Ishikawa (cell line): ENCODE data around the gene CTNNA1.

Source experiments
- CEBPB ChIP-seq: IDR thresholded peaks from 2 replicates; pipeline ENCODE4 v1.6.1; 2012
- CREB1 ChIP-seq: IDR thresholded peaks from 2 replicates; pipeline ENCODE4 v1.6.1; 2012; ENCODE audit warnings: low read depth
- EGR1 ChIP-seq: IDR thresholded peaks from 2 replicates; pipeline ENCODE4 v1.6.1; 2012
- EP300 ChIP-seq: IDR thresholded peaks from 2 replicates; pipeline ENCODE4 v1.6.1; 2012; ENCODE audit warnings: borderline replicate concordance
- FOXM1 ChIP-seq: IDR thresholded peaks from 2 replicates; pipeline ENCODE4 v1.6.1; 2012; ENCODE audit warnings: low read depth, borderline replicate concordance
- NFIC ChIP-seq: IDR thresholded peaks from 2 replicates; pipeline ENCODE4 v1.6.1; 2012
- RAD21 ChIP-seq: IDR thresholded peaks from 2 replicates; pipeline ENCODE4 v1.6.1; 2012; ENCODE audit warnings: low read depth
- TAF1 ChIP-seq: IDR thresholded peaks from 2 replicates; pipeline ENCODE4 v1.6.1; 2012; ENCODE audit warnings: low read depth, mild to moderate bottlenecking
- TCF12 ChIP-seq: IDR thresholded peaks from 2 replicates; pipeline ENCODE4 v1.6.1; 2012; ENCODE audit warnings: low read depth
- TEAD4 ChIP-seq: IDR thresholded peaks from 2 replicates; pipeline ENCODE4 v1.6.1; 2012
- YY1 ChIP-seq: IDR thresholded peaks from 2 replicates; pipeline ENCODE4 v1.6.1; 2012; ENCODE audit warnings: low read depth
- ZBTB7A ChIP-seq: IDR thresholded peaks from 2 replicates; pipeline ENCODE4 v1.6.1; 2012; ENCODE audit warnings: low read depth
- TF ChIP-seq, protein P1 (sequence below): IDR thresholded peaks from 2 replicates; pipeline ENCODE4 v1.6.1; 2012; ENCODE audit warnings: low read depth, mild to moderate bottlenecking
- TF ChIP-seq, protein P2 (sequence below): IDR thresholded peaks from 2 replicates; pipeline ENCODE4 v1.6.1; 2012
- TF ChIP-seq, protein P3 (sequence below): IDR thresholded peaks from 2 replicates; pipeline ENCODE4 v1.6.1; 2012

Gene CTNNA1

DNA sequence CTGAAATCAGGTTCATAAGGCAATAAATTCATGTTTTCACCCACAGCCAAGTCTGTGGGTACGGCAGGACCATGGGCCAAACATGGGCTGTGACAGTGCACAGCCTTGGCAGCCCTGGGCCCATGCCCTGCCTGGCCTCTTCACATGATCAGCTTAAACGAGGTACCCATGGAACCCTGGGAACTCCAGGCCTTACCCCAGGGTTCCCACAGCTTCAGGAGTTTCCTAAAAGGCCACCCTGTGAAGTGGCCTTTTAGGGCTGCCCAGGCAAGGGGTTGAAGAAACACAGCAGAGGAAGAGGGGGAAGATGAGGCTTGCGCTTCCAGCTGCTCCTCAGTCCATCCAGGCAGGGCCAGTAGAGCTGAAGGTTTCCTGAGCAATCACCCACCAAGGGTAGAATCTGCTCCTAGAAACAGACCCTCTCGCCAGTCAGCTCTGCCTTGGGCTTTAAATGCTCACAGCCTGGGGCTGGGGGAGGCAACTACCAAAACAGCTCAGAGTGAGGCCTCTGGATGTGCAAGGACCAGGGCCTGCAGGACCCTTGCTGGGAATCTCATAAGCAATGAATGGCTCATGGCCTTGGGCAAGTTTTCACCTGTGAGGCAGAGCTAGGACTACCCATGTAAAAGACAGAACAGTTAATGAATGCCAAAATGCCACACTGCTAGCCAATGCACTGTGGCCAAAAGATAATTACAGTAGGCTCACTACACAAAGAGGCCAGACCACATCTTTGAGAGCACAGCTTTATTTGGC is 201.2 kb downstream of the CTNNA1 start:
- TF ChIP-seq, protein P1, sequence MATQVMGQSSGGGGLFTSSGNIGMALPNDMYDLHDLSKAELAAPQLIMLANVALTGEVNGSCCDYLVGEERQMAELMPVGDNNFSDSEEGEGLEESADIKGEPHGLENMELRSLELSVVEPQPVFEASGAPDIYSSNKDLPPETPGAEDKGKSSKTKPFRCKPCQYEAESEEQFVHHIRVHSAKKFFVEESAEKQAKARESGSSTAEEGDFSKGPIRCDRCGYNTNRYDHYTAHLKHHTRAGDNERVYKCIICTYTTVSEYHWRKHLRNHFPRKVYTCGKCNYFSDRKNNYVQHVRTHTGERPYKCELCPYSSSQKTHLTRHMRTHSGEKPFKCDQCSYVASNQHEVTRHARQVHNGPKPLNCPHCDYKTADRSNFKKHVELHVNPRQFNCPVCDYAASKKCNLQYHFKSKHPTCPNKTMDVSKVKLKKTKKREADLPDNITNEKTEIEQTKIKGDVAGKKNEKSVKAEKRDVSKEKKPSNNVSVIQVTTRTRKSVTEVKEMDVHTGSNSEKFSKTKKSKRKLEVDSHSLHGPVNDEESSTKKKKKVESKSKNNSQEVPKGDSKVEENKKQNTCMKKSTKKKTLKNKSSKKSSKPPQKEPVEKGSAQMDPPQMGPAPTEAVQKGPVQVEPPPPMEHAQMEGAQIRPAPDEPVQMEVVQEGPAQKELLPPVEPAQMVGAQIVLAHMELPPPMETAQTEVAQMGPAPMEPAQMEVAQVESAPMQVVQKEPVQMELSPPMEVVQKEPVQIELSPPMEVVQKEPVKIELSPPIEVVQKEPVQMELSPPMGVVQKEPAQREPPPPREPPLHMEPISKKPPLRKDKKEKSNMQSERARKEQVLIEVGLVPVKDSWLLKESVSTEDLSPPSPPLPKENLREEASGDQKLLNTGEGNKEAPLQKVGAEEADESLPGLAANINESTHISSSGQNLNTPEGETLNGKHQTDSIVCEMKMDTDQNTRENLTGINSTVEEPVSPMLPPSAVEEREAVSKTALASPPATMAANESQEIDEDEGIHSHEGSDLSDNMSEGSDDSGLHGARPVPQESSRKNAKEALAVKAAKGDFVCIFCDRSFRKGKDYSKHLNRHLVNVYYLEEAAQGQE = no peak
- TF ChIP-seq EGR1 = no peak
- no peak for TF ChIP-seq ZBTB7A
- no peak for TF ChIP-seq RAD21
- TF ChIP-seq TAF1 = no peak
- TF ChIP-seq CEBPB = no peak

DNA sequence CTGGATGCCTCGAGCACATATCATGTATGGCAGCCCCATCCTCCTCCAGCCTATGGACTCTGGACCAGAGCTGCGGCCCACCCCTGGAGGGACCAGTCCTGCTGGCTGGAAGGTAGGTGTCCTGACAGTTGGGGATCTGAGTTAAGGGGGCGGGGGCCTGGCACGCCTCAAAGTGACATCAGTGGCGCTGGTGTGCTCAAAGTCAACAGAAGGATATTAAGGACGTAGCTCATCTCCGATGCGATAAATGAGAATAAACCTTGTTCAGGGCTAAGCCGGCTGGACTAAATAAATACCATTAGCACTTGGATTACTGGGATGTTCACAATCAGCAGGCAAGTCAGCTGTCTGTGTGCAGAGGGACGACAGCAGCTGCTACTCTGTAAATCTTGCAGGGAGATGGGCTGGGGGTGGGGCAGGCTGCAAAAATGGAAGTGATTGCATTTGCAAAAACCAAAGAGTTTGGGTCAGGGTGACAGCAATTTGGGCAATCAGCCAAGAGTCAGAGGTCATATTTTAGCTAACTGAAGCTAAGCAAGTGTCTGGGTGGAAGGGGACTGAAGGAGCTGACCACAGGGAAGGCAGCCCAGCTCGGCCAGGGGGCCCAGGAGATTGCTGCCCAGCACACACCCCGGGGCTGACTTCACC is 201.9 kb downstream of the CTNNA1 start:
- no peak for TF ChIP-seq CEBPB
- TF ChIP-seq EP300 = no peak
- TF ChIP-seq, protein P2, sequence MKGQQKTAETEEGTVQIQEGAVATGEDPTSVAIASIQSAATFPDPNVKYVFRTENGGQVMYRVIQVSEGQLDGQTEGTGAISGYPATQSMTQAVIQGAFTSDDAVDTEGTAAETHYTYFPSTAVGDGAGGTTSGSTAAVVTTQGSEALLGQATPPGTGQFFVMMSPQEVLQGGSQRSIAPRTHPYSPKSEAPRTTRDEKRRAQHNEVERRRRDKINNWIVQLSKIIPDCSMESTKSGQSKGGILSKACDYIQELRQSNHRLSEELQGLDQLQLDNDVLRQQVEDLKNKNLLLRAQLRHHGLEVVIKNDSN = no peak
- TF ChIP-seq YY1 = no peak
- no peak for TF ChIP-seq NFIC
- TF ChIP-seq RAD21 = no peak
- TF ChIP-seq EGR1 = no peak
- TF ChIP-seq TCF12 = no peak
- no peak for TF ChIP-seq FOXM1
- TF ChIP-seq, protein P3, sequence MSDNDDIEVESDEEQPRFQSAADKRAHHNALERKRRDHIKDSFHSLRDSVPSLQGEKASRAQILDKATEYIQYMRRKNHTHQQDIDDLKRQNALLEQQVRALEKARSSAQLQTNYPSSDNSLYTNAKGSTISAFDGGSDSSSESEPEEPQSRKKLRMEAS = no peak
- TF ChIP-seq, protein P1 = no peak

DNA sequence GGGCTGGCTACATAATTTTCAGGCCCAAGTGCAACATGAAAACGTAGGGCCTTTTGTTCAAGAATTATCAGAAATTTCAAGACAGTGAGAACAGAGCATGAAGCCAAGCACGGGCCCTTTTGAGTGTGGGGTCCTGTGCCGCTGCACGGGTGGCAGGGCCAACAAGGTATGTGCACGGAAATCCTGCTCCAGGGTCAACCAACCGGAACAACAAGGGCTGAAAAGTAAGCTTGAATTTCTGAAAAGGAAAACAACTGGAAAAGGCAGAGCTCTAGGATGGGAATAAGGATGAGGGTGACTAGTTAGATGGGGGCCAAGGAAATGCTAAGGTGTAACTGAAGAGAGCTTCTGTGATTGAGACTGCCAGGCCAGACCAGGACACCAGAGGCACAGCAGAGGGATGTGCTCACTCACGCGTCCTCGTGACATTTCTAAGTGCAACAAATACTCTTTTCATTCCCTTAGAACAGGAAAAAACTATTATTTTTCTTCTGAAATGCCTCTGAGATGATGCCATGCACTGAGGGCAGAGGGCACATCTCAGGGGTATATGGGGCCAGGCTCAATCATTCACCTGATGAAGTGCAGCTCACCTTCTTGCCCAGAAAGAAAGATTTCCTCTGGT is 202.6 kb downstream of the CTNNA1 start:
- TF ChIP-seq NFIC = no peak
- TF ChIP-seq EP300 = no peak
- no peak for TF ChIP-seq CREB1
- TF ChIP-seq, protein P1 = no peak
- TF ChIP-seq, protein P2 = no peak
- no peak for TF ChIP-seq YY1
- TF ChIP-seq, protein P3 = no peak
- no peak for TF ChIP-seq RAD21
- TF ChIP-seq TAF1 = no peak
- TF ChIP-seq TEAD4 = no peak

DNA sequence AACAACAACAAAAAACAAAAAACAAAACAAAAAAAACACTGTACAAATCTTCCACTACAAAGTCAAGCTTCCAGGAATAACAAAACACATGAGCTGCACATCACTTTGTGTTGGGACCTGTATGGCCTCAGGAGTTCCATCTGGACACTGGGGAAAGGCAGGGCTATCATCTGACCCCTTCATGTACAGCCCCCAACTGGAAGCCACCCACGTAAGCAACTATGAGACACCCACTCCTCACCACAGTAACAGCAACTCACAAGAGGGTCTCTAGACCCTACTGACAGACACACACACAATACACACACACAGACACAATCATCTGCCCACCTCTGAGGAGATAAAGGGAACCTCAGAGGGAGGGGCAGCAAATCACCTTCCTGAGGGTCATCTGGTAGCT is 203.6 kb downstream of the CTNNA1 start:
- no peak for TF ChIP-seq RAD21
- TF ChIP-seq, protein P3 = no peak
- TF ChIP-seq YY1 = no peak
- TF ChIP-seq, protein P1 = no peak
